ENCODE results near the gene RBM34.
"Not testable (repeated sequence)": the region's sequence is repeated elsewhere in the genome, so short reads cannot be mapped to it uniquely, and the experiment has no call there.

The RBM34 gene

GRCh38 chr1:235100194-235100772 is 60.8 kb downstream of the RBM34 start:
- no peak overlapping the region for H3K4me3 ChIP-seq (ENCODE audit: control insufficient read depth, low read depth, low read length)
- TF ChIP-seq, protein P1, sequence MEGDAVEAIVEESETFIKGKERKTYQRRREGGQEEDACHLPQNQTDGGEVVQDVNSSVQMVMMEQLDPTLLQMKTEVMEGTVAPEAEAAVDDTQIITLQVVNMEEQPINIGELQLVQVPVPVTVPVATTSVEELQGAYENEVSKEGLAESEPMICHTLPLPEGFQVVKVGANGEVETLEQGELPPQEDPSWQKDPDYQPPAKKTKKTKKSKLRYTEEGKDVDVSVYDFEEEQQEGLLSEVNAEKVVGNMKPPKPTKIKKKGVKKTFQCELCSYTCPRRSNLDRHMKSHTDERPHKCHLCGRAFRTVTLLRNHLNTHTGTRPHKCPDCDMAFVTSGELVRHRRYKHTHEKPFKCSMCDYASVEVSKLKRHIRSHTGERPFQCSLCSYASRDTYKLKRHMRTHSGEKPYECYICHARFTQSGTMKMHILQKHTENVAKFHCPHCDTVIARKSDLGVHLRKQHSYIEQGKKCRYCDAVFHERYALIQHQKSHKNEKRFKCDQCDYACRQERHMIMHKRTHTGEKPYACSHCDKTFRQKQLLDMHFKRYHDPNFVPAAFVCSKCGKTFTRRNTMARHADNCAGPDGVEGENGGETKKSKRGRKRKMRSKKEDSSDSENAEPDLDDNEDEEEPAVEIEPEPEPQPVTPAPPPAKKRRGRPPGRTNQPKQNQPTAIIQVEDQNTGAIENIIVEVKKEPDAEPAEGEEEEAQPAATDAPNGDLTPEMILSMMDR (conservative IDR thresholded peaks at IDR 0.05; ENCODE audit: control insufficient read depth, insufficient read depth, low read depth, low read length): no peak
- peak; percentile 50 for DNase-seq (ENCODE audit: low read depth)

GRCh38 chr1:235098991-235099390 is 62.1 kb downstream of the RBM34 start:
- TF ChIP-seq, protein P1 (conservative IDR thresholded peaks at IDR 0.05; ENCODE audit: control insufficient read depth, insufficient read depth, low read depth, low read length): no peak
- DNase-seq (ENCODE audit: low read depth): no peak
- no peak overlapping the region for H3K4me3 ChIP-seq (ENCODE audit: control insufficient read depth, low read depth, low read length)

DNA sequence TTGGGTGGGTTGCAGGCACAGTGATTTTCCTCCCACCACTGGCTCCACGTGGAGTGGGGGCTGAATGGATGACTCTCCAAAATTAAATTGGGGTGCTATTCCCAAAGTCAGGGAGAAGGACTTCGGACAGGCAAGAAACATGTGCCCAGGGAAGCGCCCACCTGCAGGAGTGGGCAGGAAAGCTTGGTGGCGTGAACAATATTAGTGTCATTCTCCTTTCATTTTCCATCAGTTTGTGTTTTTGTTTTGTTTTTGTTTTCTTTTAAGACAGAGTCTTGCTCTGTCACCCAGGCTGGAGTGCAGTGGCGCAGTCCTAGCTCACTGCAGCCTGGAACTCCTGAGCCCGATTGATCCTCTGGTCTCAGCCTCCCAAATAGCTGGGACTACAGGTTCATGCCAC is 62.5 kb downstream of the RBM34 start:
- no peak for DNase-seq (ENCODE audit: low read depth)
- H3K4me3 ChIP-seq (ENCODE audit: control insufficient read depth, low read depth, low read length): no peak overlapping the region
- TF ChIP-seq, protein P1 (conservative IDR thresholded peaks at IDR 0.05; ENCODE audit: control insufficient read depth, insufficient read depth, low read depth, low read length): no peak

DNA sequence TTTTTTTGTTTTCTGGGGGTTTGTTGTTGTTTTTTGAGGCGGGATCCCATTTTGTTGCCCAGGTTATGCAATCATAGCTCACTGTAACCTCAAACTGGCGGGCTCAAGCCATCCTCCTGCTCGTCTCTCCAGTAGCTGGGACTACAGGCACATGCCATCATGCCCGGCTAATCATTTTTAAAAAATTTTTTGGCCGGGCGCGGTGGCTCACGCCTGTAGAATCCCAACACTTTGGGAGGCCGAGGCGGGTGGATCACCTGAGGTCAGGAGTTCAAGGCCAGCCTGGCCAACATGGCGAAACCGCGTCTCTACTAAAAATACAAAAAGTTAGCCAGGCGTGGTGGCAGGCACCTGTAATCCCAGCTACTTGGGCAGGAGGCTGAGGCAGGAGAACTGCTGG is 63.5 kb downstream of the RBM34 start:
- DNase-seq (ENCODE audit: low read depth); H3K4me3 ChIP-seq (ENCODE audit: control insufficient read depth, low read depth, low read length): not testable (repeated sequence)

GRCh38 chr1:235095938-235096562 is 65.0 kb downstream of the RBM34 start:
- TF ChIP-seq, protein P1 (conservative IDR thresholded peaks at IDR 0.05; ENCODE audit: control insufficient read depth, insufficient read depth, low read depth, low read length): no peak
- H3K4me3 ChIP-seq (ENCODE audit: control insufficient read depth, low read depth, low read length): no peak overlapping the region
- no peak for DNase-seq (ENCODE audit: low read depth)

GRCh38 chr1:235093696-235094592 is 67.1 kb downstream of the RBM34 start:
- TF ChIP-seq, protein P1 (conservative IDR thresholded peaks at IDR 0.05; ENCODE audit: control insufficient read depth, insufficient read depth, low read depth, low read length): peak; percentile 87
- DNase-seq (ENCODE audit: low read depth): peak; percentile 71
- no peak overlapping the region for H3K4me3 ChIP-seq (ENCODE audit: control insufficient read depth, low read depth, low read length)
